ENCODE data around the gene FBXO9. TPM values are rescaled to one million over a fixed set of nuclear protein-coding genes. Genes with fewer than 3 reads are reported as not detected.

FBXO9 gene
- total RNA-seq, 1 experiment from 2014 or later, result 51.3 TPM

- no peak for DNase-seq (ENCODE audit: low read depth, low spot score)
- in situ Hi-C loops (cut with HindIII; ENCODE audit: low pct_unique_long_range_greater_than_20kb, low sequenced_read_pairs), result no loop called here
Measured at GRCh38 chr6:53112871-53113270, 47.7 kb downstream of the FBXO9 start.

GRCh38 chr6:53113742-53114141 is 48.5 kb downstream of the FBXO9 start:
- in situ Hi-C loops (cut with HindIII; ENCODE audit: low pct_unique_long_range_greater_than_20kb, low sequenced_read_pairs), result no loop called here
- DNase-seq (ENCODE audit: low read depth, low spot score), result no peak

GRCh38 chr6:53115113-53115512 is 49.9 kb downstream of the FBXO9 start:
- DNase-seq (ENCODE audit: low read depth, low spot score), result no peak
- in situ Hi-C loops (cut with HindIII; ENCODE audit: low pct_unique_long_range_greater_than_20kb, low sequenced_read_pairs), result no loop called here

- in situ Hi-C loops (cut with HindIII; ENCODE audit: low pct_unique_long_range_greater_than_20kb, low sequenced_read_pairs), result no loop called here
- no peak for DNase-seq (ENCODE audit: low read depth, low spot score)
Measured at GRCh38 chr6:53115741-53116140, 50.5 kb downstream of the FBXO9 start.

- in situ Hi-C loops (cut with HindIII; ENCODE audit: low pct_unique_long_range_greater_than_20kb, low sequenced_read_pairs), result no loop called here
- DNase-seq (ENCODE audit: low read depth, low spot score), result no peak
Measured at GRCh38 chr6:53119349-53119748, 54.1 kb downstream of the FBXO9 start.

GRCh38 chr6:53119772-53120409 is 54.7 kb downstream of the FBXO9 start:
- in situ Hi-C loops (cut with HindIII; ENCODE audit: low pct_unique_long_range_greater_than_20kb, low sequenced_read_pairs), result no loop called here
- DNase-seq (ENCODE audit: low read depth, low spot score), result no peak

- in situ Hi-C loops (cut with HindIII; ENCODE audit: low pct_unique_long_range_greater_than_20kb, low sequenced_read_pairs), result no loop called here
- DNase-seq (ENCODE audit: low read depth, low spot score), result no peak
Measured at GRCh38 chr6:53124131-53124800, 59.1 kb downstream of the FBXO9 start.

GRCh38 chr6:53125276-53125675 is 60.1 kb downstream of the FBXO9 start:
- in situ Hi-C loops (cut with HindIII; ENCODE audit: low pct_unique_long_range_greater_than_20kb, low sequenced_read_pairs), result no loop called here
- DNase-seq (ENCODE audit: low read depth, low spot score), result no peak

GRCh38 chr6:53128842-53129241 is 63.6 kb downstream of the FBXO9 start:
- in situ Hi-C loops (cut with HindIII; ENCODE audit: low pct_unique_long_range_greater_than_20kb, low sequenced_read_pairs), result no loop called here
- DNase-seq (ENCODE audit: low read depth, low spot score), result no peak

GRCh38 chr6:53130569-53131290 is 65.5 kb downstream of the FBXO9 start:
- DNase-seq (ENCODE audit: low read depth, low spot score), result no peak
- in situ Hi-C loops (cut with HindIII; ENCODE audit: low pct_unique_long_range_greater_than_20kb, low sequenced_read_pairs), result no loop called here

- no peak for DNase-seq (ENCODE audit: low read depth, low spot score)
- in situ Hi-C loops (cut with HindIII; ENCODE audit: low pct_unique_long_range_greater_than_20kb, low sequenced_read_pairs), result no loop called here
Measured at GRCh38 chr6:53133961-53134360, 68.8 kb downstream of the FBXO9 start.

GRCh38 chr6:53134601-53135235 is 69.5 kb downstream of the FBXO9 start:
- in situ Hi-C loops (cut with HindIII; ENCODE audit: low pct_unique_long_range_greater_than_20kb, low sequenced_read_pairs), result no loop called here
- DNase-seq (ENCODE audit: low read depth, low spot score), result peak; percentile 65

GRCh38 chr6:53136000-53136609 is 70.9 kb downstream of the FBXO9 start:
- no peak for DNase-seq (ENCODE audit: low read depth, low spot score)
- in situ Hi-C loops (cut with HindIII; ENCODE audit: low pct_unique_long_range_greater_than_20kb, low sequenced_read_pairs), result no loop called here

GRCh38 chr6:53139841-53140413 is 74.7 kb downstream of the FBXO9 start:
- no peak for DNase-seq (ENCODE audit: low read depth, low spot score)
- in situ Hi-C loops (cut with HindIII; ENCODE audit: low pct_unique_long_range_greater_than_20kb, low sequenced_read_pairs), result no loop called here

GRCh38 chr6:53142810-53143209 is 77.6 kb downstream of the FBXO9 start:
- in situ Hi-C loops (cut with HindIII; ENCODE audit: low pct_unique_long_range_greater_than_20kb, low sequenced_read_pairs), result no loop called here
- DNase-seq (ENCODE audit: low read depth, low spot score), result no peak

GRCh38 chr6:53143710-53144109 is 78.5 kb downstream of the FBXO9 start:
- in situ Hi-C loops (cut with HindIII; ENCODE audit: low pct_unique_long_range_greater_than_20kb, low sequenced_read_pairs), result no loop called here
- DNase-seq (ENCODE audit: low read depth, low spot score), result no peak

- no peak for DNase-seq (ENCODE audit: low read depth, low spot score)
Measured at GRCh38 chr6:53144802-53145201, 79.6 kb downstream of the FBXO9 start.

GRCh38 chr6:53148684-53149083 is 83.5 kb downstream of the FBXO9 start, which contains the start of gene GCM1:
Gene GCM1, minus strand, starts transcription at chr6:53148841. Its CDS starts 3,209 bp downstream, at chr6:53145632.
- DNase-seq (ENCODE audit: low read depth, low spot score), result no peak
- in situ Hi-C loops (cut with HindIII; ENCODE audit: low pct_unique_long_range_greater_than_20kb, low sequenced_read_pairs), result no loop called here

More at GRCh38 chr6:53144802-53145201, 79.6 kb downstream of the FBXO9 start:
- in situ Hi-C loops (cut with HindIII; ENCODE audit: low pct_unique_long_range_greater_than_20kb, low sequenced_read_pairs), result no loop called here
